ENCODE measurements around the gene S100A7A. TPM values are rescaled to one million over a fixed set of nuclear protein-coding genes. Genes with fewer than 3 reads are reported as not detected.
A peak's percentile ranks its signal among the peaks of the same experiment; 100 is the strongest.

The S100A7A gene
- polyA plus RNA-seq, 1 donor from 2014 or later, result not detected

DNA sequence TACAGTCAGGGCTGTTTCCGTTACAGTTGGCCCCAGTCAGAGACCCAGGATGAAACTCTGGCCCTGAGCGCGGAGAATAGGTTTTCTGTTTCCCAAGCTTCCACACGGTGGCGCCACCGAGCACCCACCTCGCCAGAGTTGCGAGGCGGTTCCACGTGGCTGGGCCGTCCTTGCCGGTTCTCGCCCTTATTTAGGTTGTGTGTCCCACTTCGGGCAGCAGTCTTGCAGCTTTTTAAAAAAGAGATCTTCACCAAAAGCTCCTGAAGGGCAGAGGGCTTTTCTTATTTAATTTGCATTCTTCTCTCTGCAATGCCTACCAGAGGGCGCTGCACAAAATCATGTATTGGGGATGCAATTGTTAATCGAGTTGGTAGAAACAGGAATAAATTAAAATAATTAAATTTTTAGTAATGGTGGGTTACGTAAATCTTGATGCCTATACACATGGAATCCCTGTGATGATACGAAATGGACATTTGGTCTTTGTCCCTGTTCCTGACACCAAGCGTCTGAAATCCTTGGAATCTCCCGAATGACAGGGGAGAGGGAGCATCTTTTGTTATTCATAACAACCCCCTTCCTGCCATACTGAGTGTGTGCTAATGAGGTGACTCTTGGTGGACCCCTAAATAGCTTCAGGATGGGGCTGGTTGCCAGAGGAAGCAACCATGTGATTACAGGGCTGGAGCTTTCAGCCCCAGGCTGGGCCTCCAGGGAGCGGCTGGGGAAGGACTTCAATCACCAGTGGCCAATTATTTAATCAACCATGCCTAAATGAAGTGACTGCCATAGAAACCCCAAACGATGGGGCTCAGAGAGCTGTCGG, 49.7 kb downstream of the S100A7A start:
- Histone ChIP-seq H3K27me3 (ENCODE audit: insufficient read depth, low read depth, low read length) (no peaks in the 10 kb centered on the region), H3K9me2 (ENCODE audit: insufficient read depth, low read length) (no peaks in the 10 kb centered on the region), H3K9ac (ENCODE audit: low read length) (no peak overlapping the region), H3K9me3 (ENCODE audit: low read length) (no peaks in the 10 kb centered on the region), H3K36me3 (ENCODE audit: insufficient read depth, low read length) (no peaks in the 10 kb centered on the region), H3F3A (ENCODE audit: insufficient read depth, low read length, poor library complexity, severe bottlenecking) (no peaks in the 10 kb centered on the region), H3K79me2 (replicated peaks; ENCODE audit: insufficient read depth, low read length) (no peaks in the 10 kb centered on the region), H3K4me3 (ENCODE audit: low read length) (no peak overlapping the region), H2AFZ (ENCODE audit: low read depth, low read length) (no peak overlapping the region), H3K27ac (ENCODE audit: low read length) (no peak overlapping the region), H4K20me1 (ENCODE audit: insufficient read depth) (no peaks in the 10 kb centered on the region), H3K4me2 (ENCODE audit: low read length) (no peak overlapping the region)
- TF ChIP-seq SMC3 (conservative IDR thresholded peaks at IDR 0.05; ENCODE audit: poor library complexity) (peak; percentile 45), TAF1 (IDR thresholded peaks at IDR 0.05; ENCODE audit: low read depth) (no peak), EZH2 (IDR thresholded peaks at IDR 0.05; ENCODE audit: borderline replicate concordance, insufficient read depth, low read length, poor library complexity, severe bottlenecking) (no peak), RAD21 (conservative IDR thresholded peaks at IDR 0.05) (no peak), POLR2AphosphoS5 (IDR thresholded peaks at IDR 0.05) (no peak), EP300 (conservative IDR thresholded peaks at IDR 0.05; ENCODE audit: poor library complexity, severe bottlenecking) (no peak), MXI1 (conservative IDR thresholded peaks at IDR 0.05; ENCODE audit: poor library complexity, severe bottlenecking) (no peak)
- TF ChIP-seq, protein P1, sequence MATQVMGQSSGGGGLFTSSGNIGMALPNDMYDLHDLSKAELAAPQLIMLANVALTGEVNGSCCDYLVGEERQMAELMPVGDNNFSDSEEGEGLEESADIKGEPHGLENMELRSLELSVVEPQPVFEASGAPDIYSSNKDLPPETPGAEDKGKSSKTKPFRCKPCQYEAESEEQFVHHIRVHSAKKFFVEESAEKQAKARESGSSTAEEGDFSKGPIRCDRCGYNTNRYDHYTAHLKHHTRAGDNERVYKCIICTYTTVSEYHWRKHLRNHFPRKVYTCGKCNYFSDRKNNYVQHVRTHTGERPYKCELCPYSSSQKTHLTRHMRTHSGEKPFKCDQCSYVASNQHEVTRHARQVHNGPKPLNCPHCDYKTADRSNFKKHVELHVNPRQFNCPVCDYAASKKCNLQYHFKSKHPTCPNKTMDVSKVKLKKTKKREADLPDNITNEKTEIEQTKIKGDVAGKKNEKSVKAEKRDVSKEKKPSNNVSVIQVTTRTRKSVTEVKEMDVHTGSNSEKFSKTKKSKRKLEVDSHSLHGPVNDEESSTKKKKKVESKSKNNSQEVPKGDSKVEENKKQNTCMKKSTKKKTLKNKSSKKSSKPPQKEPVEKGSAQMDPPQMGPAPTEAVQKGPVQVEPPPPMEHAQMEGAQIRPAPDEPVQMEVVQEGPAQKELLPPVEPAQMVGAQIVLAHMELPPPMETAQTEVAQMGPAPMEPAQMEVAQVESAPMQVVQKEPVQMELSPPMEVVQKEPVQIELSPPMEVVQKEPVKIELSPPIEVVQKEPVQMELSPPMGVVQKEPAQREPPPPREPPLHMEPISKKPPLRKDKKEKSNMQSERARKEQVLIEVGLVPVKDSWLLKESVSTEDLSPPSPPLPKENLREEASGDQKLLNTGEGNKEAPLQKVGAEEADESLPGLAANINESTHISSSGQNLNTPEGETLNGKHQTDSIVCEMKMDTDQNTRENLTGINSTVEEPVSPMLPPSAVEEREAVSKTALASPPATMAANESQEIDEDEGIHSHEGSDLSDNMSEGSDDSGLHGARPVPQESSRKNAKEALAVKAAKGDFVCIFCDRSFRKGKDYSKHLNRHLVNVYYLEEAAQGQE (IDR thresholded peaks at IDR 0.05; ENCODE audit: borderline replicate concordance), result no peak
- TF ChIP-seq, protein P2, sequence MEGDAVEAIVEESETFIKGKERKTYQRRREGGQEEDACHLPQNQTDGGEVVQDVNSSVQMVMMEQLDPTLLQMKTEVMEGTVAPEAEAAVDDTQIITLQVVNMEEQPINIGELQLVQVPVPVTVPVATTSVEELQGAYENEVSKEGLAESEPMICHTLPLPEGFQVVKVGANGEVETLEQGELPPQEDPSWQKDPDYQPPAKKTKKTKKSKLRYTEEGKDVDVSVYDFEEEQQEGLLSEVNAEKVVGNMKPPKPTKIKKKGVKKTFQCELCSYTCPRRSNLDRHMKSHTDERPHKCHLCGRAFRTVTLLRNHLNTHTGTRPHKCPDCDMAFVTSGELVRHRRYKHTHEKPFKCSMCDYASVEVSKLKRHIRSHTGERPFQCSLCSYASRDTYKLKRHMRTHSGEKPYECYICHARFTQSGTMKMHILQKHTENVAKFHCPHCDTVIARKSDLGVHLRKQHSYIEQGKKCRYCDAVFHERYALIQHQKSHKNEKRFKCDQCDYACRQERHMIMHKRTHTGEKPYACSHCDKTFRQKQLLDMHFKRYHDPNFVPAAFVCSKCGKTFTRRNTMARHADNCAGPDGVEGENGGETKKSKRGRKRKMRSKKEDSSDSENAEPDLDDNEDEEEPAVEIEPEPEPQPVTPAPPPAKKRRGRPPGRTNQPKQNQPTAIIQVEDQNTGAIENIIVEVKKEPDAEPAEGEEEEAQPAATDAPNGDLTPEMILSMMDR (IDR thresholded peaks at IDR 0.05; ENCODE audit: poor library complexity, severe bottlenecking), result peak; percentile 56

DNA sequence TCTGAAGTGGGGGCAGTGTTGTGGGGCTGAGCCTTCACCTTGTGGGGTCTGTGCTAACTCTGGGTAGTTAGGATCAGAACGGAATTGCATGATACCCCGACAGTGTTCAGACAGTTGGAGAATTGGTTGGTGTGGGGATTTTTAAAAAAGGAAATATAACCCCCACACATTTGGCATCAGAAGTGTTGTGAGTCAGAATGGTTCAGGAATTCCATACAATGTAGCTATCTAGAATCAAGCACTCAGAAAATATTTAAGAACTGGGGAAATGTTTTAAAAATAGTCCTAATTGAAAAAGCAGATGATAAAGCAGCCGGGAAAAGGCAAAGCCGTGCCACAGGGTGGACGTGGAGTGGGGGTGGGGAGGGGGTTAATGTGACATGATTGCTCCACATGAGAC, 50.6 kb downstream of the S100A7A start:
- H3K4me2 ChIP-seq (ENCODE audit: low read length), result no peak overlapping the region

More for the DNA sequence above, 50.6 kb downstream of the S100A7A start:
- no peak for TF ChIP-seq RAD21 (conservative IDR thresholded peaks at IDR 0.05)
- no peak for TF ChIP-seq MXI1 (conservative IDR thresholded peaks at IDR 0.05; ENCODE audit: poor library complexity, severe bottlenecking)
- no peak for TF ChIP-seq SMC3 (conservative IDR thresholded peaks at IDR 0.05; ENCODE audit: poor library complexity)
- TF ChIP-seq, protein P1 (IDR thresholded peaks at IDR 0.05; ENCODE audit: borderline replicate concordance), result no peak
- no peak for TF ChIP-seq TAF1 (IDR thresholded peaks at IDR 0.05; ENCODE audit: low read depth)
- TF ChIP-seq POLR2AphosphoS5 (IDR thresholded peaks at IDR 0.05), result no peak
- no peak for TF ChIP-seq EP300 (conservative IDR thresholded peaks at IDR 0.05; ENCODE audit: poor library complexity, severe bottlenecking)
- TF ChIP-seq, protein P2 (IDR thresholded peaks at IDR 0.05; ENCODE audit: poor library complexity, severe bottlenecking), result no peak
- TF ChIP-seq EZH2 (IDR thresholded peaks at IDR 0.05; ENCODE audit: borderline replicate concordance, insufficient read depth, low read length, poor library complexity, severe bottlenecking), result no peak
- Histone ChIP-seq H3K79me2 (replicated peaks; ENCODE audit: insufficient read depth, low read length) (no peaks in the 10 kb centered on the region), H3K9me3 (ENCODE audit: low read length) (no peaks in the 10 kb centered on the region), H4K20me1 (ENCODE audit: insufficient read depth) (no peaks in the 10 kb centered on the region), H3K9me2 (ENCODE audit: insufficient read depth, low read length) (no peaks in the 10 kb centered on the region), H3K9ac (ENCODE audit: low read length) (no peak overlapping the region), H2AFZ (ENCODE audit: low read depth, low read length) (no peak overlapping the region), H3F3A (ENCODE audit: insufficient read depth, low read length, poor library complexity, severe bottlenecking) (no peaks in the 10 kb centered on the region), H3K27me3 (ENCODE audit: insufficient read depth, low read depth, low read length) (no peaks in the 10 kb centered on the region), H3K4me3 (ENCODE audit: low read length) (no peak overlapping the region), H3K36me3 (ENCODE audit: insufficient read depth, low read length) (no peaks in the 10 kb centered on the region), H3K27ac (ENCODE audit: low read length) (no peak overlapping the region)
